Erythroblast (primary cell): ENCODE data around the gene SLC6A1.

ENCODE experiments used
- GATA1 ChIP-seq: IDR thresholded peaks from 2 replicates; pipeline ENCODE4 v1.6.1; 2011; ENCODE audit warnings: low read depth, mild to moderate bottlenecking, control low read depth, low read length, moderate library complexity
- POLR2A ChIP-seq: IDR thresholded peaks from 2 replicates; pipeline ENCODE4 v1.6.1; 2011; ENCODE audit warnings: mild to moderate bottlenecking, low read length

DNA sequence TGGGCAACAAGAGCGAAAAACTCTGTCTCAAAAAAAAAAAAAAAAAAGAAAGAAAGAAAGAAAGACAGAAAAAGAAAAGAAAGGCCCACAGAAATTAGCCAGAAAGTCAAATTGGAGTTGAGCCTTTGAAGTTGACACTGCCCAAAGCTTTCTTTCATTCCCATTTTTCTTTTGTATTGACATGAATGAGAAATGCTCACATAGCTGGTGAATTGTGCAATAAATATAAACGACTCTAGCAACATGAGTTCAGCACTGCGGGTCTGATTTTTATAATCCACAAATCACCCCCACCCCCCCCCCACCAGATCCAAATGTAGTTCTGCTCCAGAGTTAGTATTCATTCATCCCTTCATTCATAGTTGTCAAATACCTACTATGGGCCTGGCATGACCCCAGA lies 37.4 kb downstream of the SLC6A1 start:
- no peak for TF ChIP-seq POLR2A
- TF ChIP-seq GATA1, result no peak
